ENCODE measurements around the gene CDS2.

The CDS2 gene

DNA sequence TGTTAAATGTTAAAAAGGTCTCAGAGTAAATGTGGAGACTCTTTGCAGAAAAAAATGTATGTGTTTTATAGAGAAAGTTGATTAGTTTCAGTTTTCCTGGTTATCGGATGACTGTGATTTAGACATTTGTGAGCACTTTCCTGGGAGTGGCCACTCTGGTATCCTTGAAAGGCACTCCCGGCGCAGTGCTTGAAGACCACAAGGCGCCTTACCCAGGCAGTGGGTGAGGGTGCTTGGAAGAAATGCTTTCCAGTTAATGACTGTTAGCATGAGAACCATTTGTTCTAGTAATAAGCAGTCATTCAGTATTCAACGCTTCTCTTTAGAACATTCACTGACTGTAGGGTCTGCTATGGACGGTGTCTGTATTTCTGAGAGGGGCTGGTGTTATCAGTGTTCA lies 7.2 kb downstream of the CDS2 start:
- TF ChIP-seq, protein P1, sequence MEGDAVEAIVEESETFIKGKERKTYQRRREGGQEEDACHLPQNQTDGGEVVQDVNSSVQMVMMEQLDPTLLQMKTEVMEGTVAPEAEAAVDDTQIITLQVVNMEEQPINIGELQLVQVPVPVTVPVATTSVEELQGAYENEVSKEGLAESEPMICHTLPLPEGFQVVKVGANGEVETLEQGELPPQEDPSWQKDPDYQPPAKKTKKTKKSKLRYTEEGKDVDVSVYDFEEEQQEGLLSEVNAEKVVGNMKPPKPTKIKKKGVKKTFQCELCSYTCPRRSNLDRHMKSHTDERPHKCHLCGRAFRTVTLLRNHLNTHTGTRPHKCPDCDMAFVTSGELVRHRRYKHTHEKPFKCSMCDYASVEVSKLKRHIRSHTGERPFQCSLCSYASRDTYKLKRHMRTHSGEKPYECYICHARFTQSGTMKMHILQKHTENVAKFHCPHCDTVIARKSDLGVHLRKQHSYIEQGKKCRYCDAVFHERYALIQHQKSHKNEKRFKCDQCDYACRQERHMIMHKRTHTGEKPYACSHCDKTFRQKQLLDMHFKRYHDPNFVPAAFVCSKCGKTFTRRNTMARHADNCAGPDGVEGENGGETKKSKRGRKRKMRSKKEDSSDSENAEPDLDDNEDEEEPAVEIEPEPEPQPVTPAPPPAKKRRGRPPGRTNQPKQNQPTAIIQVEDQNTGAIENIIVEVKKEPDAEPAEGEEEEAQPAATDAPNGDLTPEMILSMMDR (IDR thresholded peaks at IDR 0.05; ENCODE audit: insufficient read depth, low read length, poor library complexity, severe bottlenecking): no peak

DNA sequence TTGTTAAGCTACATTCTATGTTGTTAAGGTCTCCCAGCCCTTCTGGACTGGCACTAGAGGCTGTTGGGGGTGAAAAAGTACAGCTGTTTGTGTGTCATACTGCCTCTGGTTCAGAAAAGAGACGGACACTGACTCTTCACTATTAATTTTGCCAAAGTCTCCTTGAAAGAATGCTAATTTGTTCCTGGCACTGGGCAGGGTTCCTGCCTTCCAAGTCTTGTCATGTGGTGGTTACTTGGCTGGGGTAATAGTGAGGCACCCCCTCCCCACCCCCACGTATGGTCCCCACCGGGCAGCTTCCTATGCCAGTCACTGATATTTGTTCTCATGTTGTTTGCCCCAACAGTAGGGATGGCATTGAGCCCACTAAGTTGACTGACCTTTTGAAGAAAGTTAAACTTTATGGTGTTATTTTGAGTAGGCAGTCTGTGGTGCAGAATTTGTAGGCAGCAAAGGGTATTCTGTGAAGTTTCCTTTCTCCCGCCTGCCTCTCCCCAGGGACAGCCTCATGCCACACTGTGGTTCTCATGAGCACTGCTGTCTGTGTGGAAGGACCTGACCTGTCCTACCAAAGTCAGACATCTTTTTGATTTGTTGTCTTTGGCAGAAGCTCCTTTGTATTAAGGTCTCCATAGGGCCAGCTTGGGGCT lies 8.7 kb downstream of the CDS2 start:
- DNase-seq (ENCODE audit: extremely low read depth, insufficient read length): no peak
- Histone ChIP-seq H3K27me3 (replicated peaks; ENCODE audit: control insufficient read depth, insufficient read depth, low read length) (no peaks in the 10 kb centered on the region), H3K36me3 (ENCODE audit: control insufficient read depth, insufficient read depth, low read length) (no peaks in the 10 kb centered on the region), H3K4me3 (replicated peaks; ENCODE audit: low read depth, low read length) (no peak overlapping the region)
- TF ChIP-seq, protein P1 (IDR thresholded peaks at IDR 0.05; ENCODE audit: insufficient read depth, low read length, poor library complexity, severe bottlenecking): no peak

More for the DNA sequence above, 7.2 kb downstream of the CDS2 start:
- no peaks in the 10 kb centered on the region for H3K36me3 ChIP-seq (ENCODE audit: control insufficient read depth, insufficient read depth, low read length)
- no peak for DNase-seq (ENCODE audit: extremely low read depth, insufficient read length)
- no peak overlapping the region for H3K4me3 ChIP-seq (replicated peaks; ENCODE audit: low read depth, low read length)
- H3K27me3 ChIP-seq (replicated peaks; ENCODE audit: control insufficient read depth, insufficient read depth, low read length): no peaks in the 10 kb centered on the region

DNA sequence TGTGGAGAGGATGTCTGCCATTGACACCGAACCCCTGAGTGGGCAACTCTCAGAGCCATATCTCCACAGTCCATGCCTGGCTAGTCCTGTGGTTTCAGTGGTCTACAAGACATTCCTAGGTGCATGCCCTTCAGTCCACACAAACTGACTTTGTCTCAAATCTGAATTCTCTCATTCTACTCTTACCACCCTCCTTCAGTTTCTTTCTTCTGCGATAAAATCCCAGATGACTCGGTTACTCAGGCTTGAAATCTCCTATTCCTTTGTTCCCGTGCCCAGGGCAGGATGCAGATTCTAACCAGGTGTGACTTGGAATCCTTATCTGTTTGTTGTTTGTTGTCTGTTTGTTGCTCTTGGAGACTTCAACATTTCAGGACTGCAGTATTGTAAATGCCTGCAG lies 9.3 kb downstream of the CDS2 start:
- H3K27me3 ChIP-seq (replicated peaks; ENCODE audit: control insufficient read depth, insufficient read depth, low read length): no peaks in the 10 kb centered on the region
- TF ChIP-seq, protein P1 (IDR thresholded peaks at IDR 0.05; ENCODE audit: insufficient read depth, low read length, poor library complexity, severe bottlenecking): no peak
- H3K4me3 ChIP-seq (replicated peaks; ENCODE audit: low read depth, low read length): no peak overlapping the region
- no peaks in the 10 kb centered on the region for H3K36me3 ChIP-seq (ENCODE audit: control insufficient read depth, insufficient read depth, low read length)
- no peak for DNase-seq (ENCODE audit: extremely low read depth, insufficient read length)

DNA sequence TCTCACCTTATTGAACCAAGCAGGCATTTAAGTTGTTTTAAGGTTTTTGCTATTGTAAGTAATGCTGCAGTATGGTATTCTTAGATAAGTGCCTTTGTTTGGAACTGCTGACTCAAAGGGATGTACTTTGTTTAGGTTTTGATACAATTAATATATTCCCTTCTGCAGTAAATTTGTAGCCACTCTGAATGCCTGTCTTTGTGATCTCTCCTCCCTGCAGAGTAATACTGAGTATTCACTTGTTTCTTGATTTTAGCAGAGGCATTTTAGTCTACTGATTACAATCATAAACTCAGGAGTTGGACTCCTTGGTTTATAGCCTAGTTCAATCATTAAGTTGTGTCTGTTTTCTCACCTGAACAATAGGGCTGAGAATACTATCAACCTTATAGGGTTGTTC lies 13.4 kb downstream of the CDS2 start:
- no peak for DNase-seq (ENCODE audit: extremely low read depth, insufficient read length)
- Histone ChIP-seq H3K4me3 (replicated peaks; ENCODE audit: low read depth, low read length) (no peak overlapping the region), H3K36me3 (ENCODE audit: control insufficient read depth, insufficient read depth, low read length) (no peaks in the 10 kb centered on the region), H3K27me3 (replicated peaks; ENCODE audit: control insufficient read depth, insufficient read depth, low read length) (no peaks in the 10 kb centered on the region)
- TF ChIP-seq, protein P1 (IDR thresholded peaks at IDR 0.05; ENCODE audit: insufficient read depth, low read length, poor library complexity, severe bottlenecking): no peak

DNA sequence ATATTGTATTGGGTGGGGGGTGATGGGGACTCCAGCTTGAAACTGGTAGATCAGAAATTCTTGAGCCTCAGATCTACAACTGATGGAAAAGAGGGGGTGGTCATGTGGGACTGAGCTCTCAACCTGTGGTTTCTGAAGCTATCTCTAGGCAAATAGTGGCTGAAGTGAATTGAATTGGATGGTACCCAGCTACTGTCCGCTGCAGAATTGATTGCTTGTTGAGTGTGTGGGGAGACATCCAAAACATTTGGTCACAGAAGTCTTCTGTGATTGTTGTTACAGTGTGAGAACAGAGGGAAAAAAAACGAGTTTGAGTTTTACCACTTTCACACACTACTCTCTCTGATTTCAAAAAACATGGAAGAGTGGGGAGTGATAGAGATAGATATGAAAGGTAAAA lies 14.8 kb downstream of the CDS2 start:
- H3K27me3 ChIP-seq (replicated peaks; ENCODE audit: control insufficient read depth, insufficient read depth, low read length): no peaks in the 10 kb centered on the region
- no peak for DNase-seq (ENCODE audit: extremely low read depth, insufficient read length)
- TF ChIP-seq, protein P1 (IDR thresholded peaks at IDR 0.05; ENCODE audit: insufficient read depth, low read length, poor library complexity, severe bottlenecking): no peak

DNA sequence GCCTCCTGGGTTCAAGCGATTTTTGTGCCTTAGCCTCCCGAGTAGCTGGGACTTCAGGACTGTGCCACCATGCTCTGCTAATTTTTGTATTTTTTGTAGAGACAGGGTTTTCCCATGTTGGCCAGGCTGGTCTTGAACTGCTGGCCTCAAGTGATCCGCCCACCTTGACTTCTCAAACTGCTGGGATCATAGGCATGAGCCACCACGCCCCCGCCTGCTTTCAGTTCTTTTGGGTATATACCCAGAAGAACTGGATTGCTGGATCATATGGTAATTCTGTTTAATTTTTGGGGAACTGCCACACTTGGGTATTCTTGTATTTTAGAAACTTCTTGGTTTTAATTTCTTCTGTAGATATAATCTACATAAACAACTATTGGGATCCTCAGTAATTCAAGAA lies 17.0 kb downstream of the CDS2 start:
- TF ChIP-seq, protein P1 (IDR thresholded peaks at IDR 0.05; ENCODE audit: insufficient read depth, low read length, poor library complexity, severe bottlenecking): no peak
- no peak for DNase-seq (ENCODE audit: extremely low read depth, insufficient read length)
- no peaks in the 10 kb centered on the region for H3K27me3 ChIP-seq (replicated peaks; ENCODE audit: control insufficient read depth, insufficient read depth, low read length)
- H3K4me3 ChIP-seq (replicated peaks; ENCODE audit: low read depth, low read length): no peak overlapping the region
- no peaks in the 10 kb centered on the region for H3K36me3 ChIP-seq (ENCODE audit: control insufficient read depth, insufficient read depth, low read length)

More for the DNA sequence above, 14.8 kb downstream of the CDS2 start:
- Histone ChIP-seq H3K36me3 (ENCODE audit: control insufficient read depth, insufficient read depth, low read length) (no peaks in the 10 kb centered on the region), H3K4me3 (replicated peaks; ENCODE audit: low read depth, low read length) (no peak overlapping the region)
